Measurements from ENCODE around the gene IZUMO4.
A peak's percentile ranks its signal among the peaks of the same experiment; 100 is the strongest.
"Not testable (repeated sequence)": the region's sequence is repeated elsewhere in the genome, so short reads cannot be mapped to it uniquely, and the experiment has no call there.

IZUMO4 gene

DNA sequence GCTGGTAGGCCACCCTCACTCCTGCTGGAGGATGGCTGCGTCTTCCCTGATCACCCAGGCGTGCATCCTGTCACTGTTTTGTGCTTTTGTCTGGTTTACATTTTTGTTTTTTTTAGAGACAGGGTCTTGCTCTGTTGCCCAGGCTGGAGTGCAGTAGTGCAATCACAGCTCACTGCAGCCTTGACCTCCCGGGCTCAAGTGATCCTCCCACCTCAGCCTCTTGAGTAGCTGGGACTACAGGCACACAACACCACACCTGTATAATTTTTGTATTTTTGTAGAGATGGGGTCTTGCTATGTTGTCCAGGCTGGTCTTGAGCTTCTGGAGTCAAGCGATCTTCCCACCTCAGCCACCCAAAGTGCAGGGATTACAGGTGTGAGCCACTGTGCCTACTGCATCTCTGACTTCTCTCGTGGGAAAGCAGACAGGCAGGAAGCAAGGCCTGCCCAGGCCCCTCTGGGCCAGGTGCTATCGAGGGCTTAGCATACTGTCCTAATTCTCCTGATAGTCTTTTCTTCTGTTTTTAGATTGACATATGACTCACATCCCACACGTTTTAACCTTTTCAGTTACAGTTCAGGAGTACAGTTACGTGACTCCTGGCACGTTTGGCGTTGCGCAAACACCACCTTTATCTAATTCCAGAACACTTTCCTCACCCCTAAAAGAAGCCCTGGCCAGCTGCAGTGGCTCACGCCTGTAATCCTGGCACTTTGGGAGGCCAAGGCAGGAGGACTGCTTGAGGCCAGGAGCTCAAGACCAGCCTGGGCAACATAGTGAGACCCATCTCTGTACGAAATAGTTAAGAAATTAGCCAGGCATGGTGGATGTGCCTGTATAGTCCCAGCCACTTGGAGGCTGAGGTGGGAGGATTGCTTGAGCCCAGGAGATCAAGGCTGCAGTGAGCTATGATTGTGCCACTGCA, 9.8 kb upstream of the IZUMO4 start:
- not testable (repeated sequence) for H3K27me3 ChIP-seq (ENCODE audit: insufficient read depth, low read length); H3K36me3 ChIP-seq (ENCODE audit: insufficient read depth, low read length); H2AFZ ChIP-seq (ENCODE audit: low read length, unreplicated experiment); H3K4me3 ChIP-seq (ENCODE audit: low read depth, low read length); H3K27ac ChIP-seq (ENCODE audit: low read depth, low read length)
- Histone ChIP-seq H3K79me2 (ENCODE audit: control insufficient read depth, insufficient read depth, low read length, unreplicated experiment) (peaks cover 31% of the 10 kb centered on the region), H3K4me1 (ENCODE audit: control insufficient read depth, insufficient read depth, low read length, unreplicated experiment) (peaks cover 37% of the 10 kb centered on the region)

DNA sequence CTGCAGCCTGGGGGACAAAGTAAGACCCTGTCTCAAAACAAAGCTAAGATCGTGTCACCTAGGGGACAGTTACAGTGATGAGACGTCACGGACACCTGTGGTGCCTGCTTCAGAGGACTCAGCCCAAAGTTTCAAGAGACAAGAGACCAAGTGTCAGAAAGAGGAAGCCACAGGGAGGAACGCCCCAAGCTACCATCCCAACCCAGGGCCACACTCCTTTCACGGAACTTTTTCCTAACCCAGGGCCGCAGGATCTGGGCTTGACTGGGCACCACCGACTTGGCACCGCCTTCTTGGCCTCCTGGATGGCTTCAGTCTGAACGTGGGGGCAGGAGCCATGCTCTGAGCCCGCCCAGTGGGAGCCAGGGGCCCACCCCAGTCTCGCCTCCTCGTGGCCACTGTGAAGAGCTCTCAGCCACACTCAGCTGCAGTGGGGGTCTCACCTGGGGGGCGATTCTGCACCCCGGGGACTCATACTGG, 9.1 kb upstream of the IZUMO4 start:
- Histone ChIP-seq H2AFZ (ENCODE audit: low read length, unreplicated experiment) (no peak overlapping the region), H3K36me3 (ENCODE audit: insufficient read depth, low read length) (no peaks in the 10 kb centered on the region), H3K4me1 (ENCODE audit: control insufficient read depth, insufficient read depth, low read length, unreplicated experiment) (peaks cover 42% of the 10 kb centered on the region), H3K27me3 (ENCODE audit: insufficient read depth, low read length) (no peaks in the 10 kb centered on the region), H3K4me3 (ENCODE audit: low read depth, low read length) (no peak overlapping the region), H3K79me2 (ENCODE audit: control insufficient read depth, insufficient read depth, low read length, unreplicated experiment) (peaks cover 29% of the 10 kb centered on the region), H3K27ac (ENCODE audit: low read depth, low read length) (no peak overlapping the region)

DNA sequence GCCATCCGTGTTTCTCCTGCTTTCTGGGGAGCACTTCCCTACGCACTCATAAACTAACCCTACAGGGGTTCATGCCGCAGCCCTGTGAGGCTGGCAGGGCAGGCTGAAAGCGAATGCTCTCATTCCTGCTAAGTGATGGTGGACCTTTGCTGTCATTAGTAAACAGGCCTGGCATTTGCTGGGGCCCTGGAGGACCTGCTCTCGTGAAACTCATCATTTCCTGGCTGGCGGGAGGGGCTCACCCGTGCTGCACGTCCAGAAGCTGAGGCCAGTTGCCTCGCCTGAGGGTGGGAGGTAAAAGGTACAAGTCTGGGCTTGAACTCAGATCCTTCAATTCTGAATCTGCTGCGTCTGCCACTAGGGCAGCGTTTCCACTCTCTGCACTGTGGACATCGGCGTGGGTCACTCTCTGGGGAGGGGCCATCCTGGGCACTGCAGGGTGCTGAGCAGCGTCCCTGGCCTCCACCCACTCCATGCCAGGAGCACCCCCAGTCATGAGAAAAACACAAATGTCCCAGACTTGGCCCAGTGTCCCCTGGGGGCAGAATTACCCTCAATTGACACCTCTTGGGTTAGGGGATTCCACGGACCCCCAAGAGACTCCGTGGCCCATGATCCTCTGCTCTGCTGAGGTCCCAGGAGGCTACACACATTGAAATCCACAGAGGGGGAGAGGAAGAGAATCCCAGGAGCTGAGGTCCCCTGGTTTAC, 7.6 kb upstream of the IZUMO4 start:
- no peaks in the 10 kb centered on the region for H3K27me3 ChIP-seq (ENCODE audit: insufficient read depth, low read length)
- peak overlapping the region; percentile 83 for H3K27ac ChIP-seq (ENCODE audit: low read depth, low read length)
- no peaks in the 10 kb centered on the region for H3K36me3 ChIP-seq (ENCODE audit: insufficient read depth, low read length)
- peaks cover 41% of the 10 kb centered on the region for H3K79me2 ChIP-seq (ENCODE audit: control insufficient read depth, insufficient read depth, low read length, unreplicated experiment)
- no peak overlapping the region for H2AFZ ChIP-seq (ENCODE audit: low read length, unreplicated experiment)
- H3K4me3 ChIP-seq (ENCODE audit: low read depth, low read length) = peak overlapping the region; percentile 43; the same call in 1 of the 2 replicates
- peaks cover 46% of the 10 kb centered on the region for H3K4me1 ChIP-seq (ENCODE audit: control insufficient read depth, insufficient read depth, low read length, unreplicated experiment)

GRCh38 chr19:2089727-2090053, 7.0 kb upstream of the IZUMO4 start:
- Histone ChIP-seq H2AFZ (ENCODE audit: low read length, unreplicated experiment) (no peak overlapping the region), H3K4me1 (ENCODE audit: control insufficient read depth, insufficient read depth, low read length, unreplicated experiment) (peaks cover 46% of the 10 kb centered on the region), H3K27ac (ENCODE audit: low read depth, low read length) (peak overlapping the region; percentile 83), H3K4me3 (ENCODE audit: low read depth, low read length) (peak overlapping the region; percentile 43), H3K79me2 (ENCODE audit: control insufficient read depth, insufficient read depth, low read length, unreplicated experiment) (peaks cover 47% of the 10 kb centered on the region), H3K27me3 (ENCODE audit: insufficient read depth, low read length) (no peaks in the 10 kb centered on the region), H3K36me3 (ENCODE audit: insufficient read depth, low read length) (no peaks in the 10 kb centered on the region)

- peak overlapping the region; percentile 83 for H3K27ac ChIP-seq (ENCODE audit: low read depth, low read length)
- peaks cover 43% of the 10 kb centered on the region for H3K4me1 ChIP-seq (ENCODE audit: control insufficient read depth, insufficient read depth, low read length, unreplicated experiment)
- not testable (repeated sequence) for H3K4me3 ChIP-seq (ENCODE audit: low read depth, low read length)
These were observed 4.7 kb upstream of the IZUMO4 start for GRCh38 chr19:2091926-2092525.

DNA sequence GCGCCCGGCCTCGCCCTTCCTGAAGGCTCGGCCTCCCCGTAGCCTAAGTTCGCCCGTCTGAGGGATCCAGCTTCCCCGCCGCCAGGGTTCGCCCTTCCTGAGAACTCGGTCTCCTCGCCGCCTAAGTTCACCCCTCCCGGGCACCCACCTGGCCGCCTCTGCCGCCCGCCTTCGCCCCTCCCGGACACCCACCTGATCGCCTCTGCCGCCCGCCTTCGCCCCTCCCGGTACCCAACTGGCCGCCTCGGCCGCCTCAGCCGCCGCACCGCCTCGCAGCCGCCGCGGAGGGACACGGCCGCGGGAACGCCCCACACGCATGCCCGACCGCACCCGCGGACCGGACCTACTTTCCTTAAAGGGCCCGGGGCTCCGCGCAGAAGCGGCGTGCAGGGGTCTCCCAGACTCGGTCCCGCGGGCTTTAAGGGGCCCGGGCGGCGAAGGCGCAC, 658 bp upstream of the IZUMO4 start, which contains the start of gene MOB3A:
TSS of gene MOB3A (minus strand) at position 293 of the 446 bp plus-strand sequence. CDS start 17,766 bp downstream, outside the sequence.
- H2AFZ ChIP-seq (ENCODE audit: low read length, unreplicated experiment) = no peak within 1 kb of the TSS
- peaks cover 30% of the 10 kb centered on the region for H3K79me2 ChIP-seq (ENCODE audit: control insufficient read depth, insufficient read depth, low read length, unreplicated experiment)
- no peaks in the 10 kb centered on the region for H3K27me3 ChIP-seq (ENCODE audit: insufficient read depth, low read length)
- peaks cover 11% of the 10 kb centered on the region for H3K4me1 ChIP-seq (ENCODE audit: control insufficient read depth, insufficient read depth, low read length, unreplicated experiment)
- H3K36me3 ChIP-seq (ENCODE audit: insufficient read depth, low read length) = no peaks in the 10 kb centered on the region
- peak within 1 kb of the TSS; percentile 93 for H3K4me3 ChIP-seq (ENCODE audit: low read depth, low read length)
- H3K27ac ChIP-seq (ENCODE audit: low read depth, low read length) = peak within 1 kb of the TSS; percentile 80

More at GRCh38 chr19:2091926-2092525, 4.7 kb upstream of the IZUMO4 start:
- not testable (repeated sequence) for H3K27me3 ChIP-seq (ENCODE audit: insufficient read depth, low read length); H3K36me3 ChIP-seq (ENCODE audit: insufficient read depth, low read length); H2AFZ ChIP-seq (ENCODE audit: low read length, unreplicated experiment)
- H3K79me2 ChIP-seq (ENCODE audit: control insufficient read depth, insufficient read depth, low read length, unreplicated experiment) = peaks cover 56% of the 10 kb centered on the region

DNA sequence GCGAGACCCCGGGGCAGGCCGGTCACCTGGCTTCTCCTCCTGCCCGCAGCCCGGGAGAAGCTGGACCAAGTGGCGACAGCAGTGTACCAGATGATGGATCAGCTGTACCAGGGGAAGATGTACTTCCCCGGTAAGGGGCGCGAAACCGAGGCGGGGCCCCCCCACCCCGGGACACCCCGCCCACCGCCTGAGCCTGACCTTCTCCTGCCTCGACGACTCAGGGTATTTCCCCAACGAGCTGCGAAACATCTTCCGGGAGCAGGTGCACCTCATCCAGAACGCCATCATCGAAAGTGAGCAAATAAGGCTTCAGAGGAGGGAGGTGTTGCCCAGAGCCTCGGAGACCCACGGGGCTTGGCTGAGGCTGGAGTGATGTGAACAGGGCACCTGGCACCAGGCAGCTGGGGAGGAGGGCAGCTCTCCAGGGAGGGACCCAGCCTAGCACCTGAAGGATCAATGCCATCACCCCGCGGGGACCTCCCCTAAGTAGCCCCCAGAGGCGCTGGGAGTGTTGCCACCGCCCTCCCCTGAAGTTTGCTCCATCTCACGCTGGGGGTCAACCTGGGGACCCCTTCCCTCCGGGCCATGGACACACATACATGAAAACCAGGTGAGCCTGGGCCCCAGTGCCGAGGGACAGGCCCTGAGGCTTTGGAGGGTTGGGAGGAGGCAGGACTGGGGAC, 629 bp downstream of the IZUMO4 start:
- H2AFZ ChIP-seq (ENCODE audit: low read length, unreplicated experiment) = no peak overlapping the region
- peaks cover 6% of the 10 kb centered on the region for H3K4me1 ChIP-seq (ENCODE audit: control insufficient read depth, insufficient read depth, low read length, unreplicated experiment)
- no peak overlapping the region for H3K27ac ChIP-seq (ENCODE audit: low read depth, low read length)
- no peaks in the 10 kb centered on the region for H3K36me3 ChIP-seq (ENCODE audit: insufficient read depth, low read length)
- peak overlapping the region; percentile 57 for H3K4me3 ChIP-seq (ENCODE audit: low read depth, low read length)
- H3K27me3 ChIP-seq (ENCODE audit: insufficient read depth, low read length) = no peaks in the 10 kb centered on the region
- H3K79me2 ChIP-seq (ENCODE audit: control insufficient read depth, insufficient read depth, low read length, unreplicated experiment) = peaks cover 30% of the 10 kb centered on the region

GRCh38 chr19:2097886-2098327, 1.2 kb downstream of the IZUMO4 start:
- no peak overlapping the region for H3K27ac ChIP-seq (ENCODE audit: low read depth, low read length)
- no peaks in the 10 kb centered on the region for H3K27me3 ChIP-seq (ENCODE audit: insufficient read depth, low read length)
- H3K4me1 ChIP-seq (ENCODE audit: control insufficient read depth, insufficient read depth, low read length, unreplicated experiment) = peaks cover 4% of the 10 kb centered on the region
- H3K36me3 ChIP-seq (ENCODE audit: insufficient read depth, low read length) = no peaks in the 10 kb centered on the region
- peaks cover 28% of the 10 kb centered on the region for H3K79me2 ChIP-seq (ENCODE audit: control insufficient read depth, insufficient read depth, low read length, unreplicated experiment)
- H2AFZ ChIP-seq (ENCODE audit: low read length, unreplicated experiment) = no peak overlapping the region
- H3K4me3 ChIP-seq (ENCODE audit: low read depth, low read length) = no peak overlapping the region

- no peak overlapping the region for H3K27ac ChIP-seq (ENCODE audit: low read depth, low read length)
- H3K4me3 ChIP-seq (ENCODE audit: low read depth, low read length) = no peak overlapping the region
- H3K79me2 ChIP-seq (ENCODE audit: control insufficient read depth, insufficient read depth, low read length, unreplicated experiment) = peaks cover 23% of the 10 kb centered on the region
- no peaks in the 10 kb centered on the region for H3K4me1 ChIP-seq (ENCODE audit: control insufficient read depth, insufficient read depth, low read length, unreplicated experiment)
- H3K27me3 ChIP-seq (ENCODE audit: insufficient read depth, low read length) = no peaks in the 10 kb centered on the region
- H3K36me3 ChIP-seq (ENCODE audit: insufficient read depth, low read length) = no peaks in the 10 kb centered on the region
- no peak overlapping the region for H2AFZ ChIP-seq (ENCODE audit: low read length, unreplicated experiment)
These were observed 2.4 kb downstream of the IZUMO4 start for GRCh38 chr19:2099054-2099501.

All from ACC112 (cell line).